ENCODE data around the gene GGCX. TPM values are rescaled to one million over a fixed set of nuclear protein-coding genes. Genes with fewer than 3 reads are reported as not detected.
A peak's percentile ranks its signal among the peaks of the same experiment; 100 is the strongest.

Gene GGCX
- total and polyA plus RNA-seq, 2 of the 13 experiments (the other 11 are each of a cell fraction or from before 2014, with no cell fraction given): 72.5 to 103 TPM

GRCh38 chr2:85540133-85540648, 21.1 kb downstream of the GGCX start (continued):
- 0 out of 4 replicates have a peak, but pooled peaks of 1 of the 2 experiments have one; percentile 3 for TF ChIP-seq ATF4 (CRISPR knock-in tag; IDR thresholded peaks at IDR 0.05)
- no peak for TF ChIP-seq PRDM15 (CRISPR knock-in tag; IDR thresholded peaks at IDR 0.05)
- TF ChIP-seq CEBPB (IDR thresholded peaks at IDR 0.05; ENCODE audit: borderline replicate concordance, low read depth, low read length): peak; percentile 34
- 0 out of 2 replicates have a peak, but pooled peaks have one; percentile 4 for TF ChIP-seq FOXJ3 (CRISPR knock-in tag; IDR thresholded peaks at IDR 0.05; ENCODE audit: borderline replicate concordance)
- TF ChIP-seq ZNF496 (CRISPR knock-in tag; IDR thresholded peaks at IDR 0.05; ENCODE audit: insufficient replicate concordance): no peak
- TF ChIP-seq KDM5A (IDR thresholded peaks at IDR 0.05; ENCODE audit: borderline replicate concordance, low read length): peak; percentile 6
- peak; percentile 59 for TF ChIP-seq ASH2L (IDR thresholded peaks at IDR 0.05; ENCODE audit: insufficient read length, low read depth, low read length)

Measured in HepG2 (cell line).